ENCODE measurements around the gene TPCN2.

TPCN2 gene

GRCh38 chr11:69097263-69097662 lies 48.5 kb downstream of the TPCN2 start:
- no peak for DNase-seq

- DNase-seq: no peak
These were observed 50.4 kb downstream of the TPCN2 start for GRCh38 chr11:69099180-69099579.

DNA sequence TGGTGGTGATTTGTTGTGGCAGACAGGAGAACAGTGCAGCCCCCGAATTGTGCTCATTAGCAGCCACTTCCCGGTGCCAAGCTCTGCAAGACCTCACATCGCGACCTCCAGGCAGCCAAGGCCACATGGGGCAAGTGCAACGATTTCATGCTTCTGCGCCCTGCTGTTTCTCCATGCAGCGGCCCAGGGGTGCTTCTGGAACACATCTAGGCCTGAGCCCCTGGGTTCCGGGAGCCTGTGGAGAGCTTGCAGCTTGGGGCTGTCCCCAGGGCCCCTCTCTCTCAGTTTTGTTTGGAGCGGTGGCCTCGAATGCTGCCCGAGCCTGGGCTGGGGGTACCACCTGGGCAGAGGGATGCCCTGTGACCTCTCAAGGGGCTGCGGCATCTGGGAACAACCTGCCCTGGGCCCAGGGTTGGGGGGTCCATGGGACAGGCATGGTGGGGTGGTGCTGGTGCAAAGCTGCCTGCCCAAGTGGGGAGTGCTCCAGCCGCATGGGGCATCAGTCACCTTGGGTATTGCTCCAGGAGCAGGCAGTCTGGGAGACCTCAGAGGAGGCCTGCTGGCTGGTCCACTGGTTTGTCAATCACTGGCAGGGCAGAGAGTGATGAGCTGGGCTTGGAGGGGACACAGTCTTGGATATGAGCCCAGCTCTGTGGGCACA lies 51.9 kb downstream of the TPCN2 start:
- DNase-seq: no peak

DNA sequence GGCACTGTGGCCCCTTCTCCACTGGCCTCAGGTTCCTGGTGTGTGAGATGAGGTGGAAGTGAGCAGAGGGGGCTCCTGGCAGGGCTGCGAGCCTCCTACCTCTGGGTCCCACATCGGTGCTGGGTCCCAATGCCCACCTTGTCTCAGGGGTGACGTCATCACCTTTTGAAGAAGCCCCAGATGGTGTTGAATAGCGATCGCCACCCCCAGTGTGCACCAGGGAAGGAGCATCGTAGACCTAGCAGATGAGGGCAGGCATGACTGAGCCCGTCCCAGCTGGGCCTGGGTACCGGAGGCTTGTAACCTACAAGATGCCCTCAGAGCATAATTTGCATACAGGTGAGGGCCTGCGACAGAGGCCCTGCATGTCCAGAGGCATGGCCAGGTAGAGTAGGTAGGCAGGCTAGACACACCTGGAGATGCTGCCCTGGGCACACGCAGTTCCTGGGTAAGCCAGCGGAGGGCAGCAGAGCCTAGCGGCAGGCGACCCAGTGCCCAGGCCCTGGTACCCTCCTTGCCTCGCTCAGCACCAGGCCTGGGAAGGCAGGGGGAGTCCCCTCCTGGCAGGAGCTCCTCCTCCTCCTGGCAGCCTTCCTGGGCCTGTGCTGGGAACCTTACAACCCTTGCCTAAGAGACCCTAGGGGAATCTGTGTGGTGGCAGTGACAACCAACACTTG lies 52.5 kb downstream of the TPCN2 start:
- peak; percentile 87 for DNase-seq

DNA sequence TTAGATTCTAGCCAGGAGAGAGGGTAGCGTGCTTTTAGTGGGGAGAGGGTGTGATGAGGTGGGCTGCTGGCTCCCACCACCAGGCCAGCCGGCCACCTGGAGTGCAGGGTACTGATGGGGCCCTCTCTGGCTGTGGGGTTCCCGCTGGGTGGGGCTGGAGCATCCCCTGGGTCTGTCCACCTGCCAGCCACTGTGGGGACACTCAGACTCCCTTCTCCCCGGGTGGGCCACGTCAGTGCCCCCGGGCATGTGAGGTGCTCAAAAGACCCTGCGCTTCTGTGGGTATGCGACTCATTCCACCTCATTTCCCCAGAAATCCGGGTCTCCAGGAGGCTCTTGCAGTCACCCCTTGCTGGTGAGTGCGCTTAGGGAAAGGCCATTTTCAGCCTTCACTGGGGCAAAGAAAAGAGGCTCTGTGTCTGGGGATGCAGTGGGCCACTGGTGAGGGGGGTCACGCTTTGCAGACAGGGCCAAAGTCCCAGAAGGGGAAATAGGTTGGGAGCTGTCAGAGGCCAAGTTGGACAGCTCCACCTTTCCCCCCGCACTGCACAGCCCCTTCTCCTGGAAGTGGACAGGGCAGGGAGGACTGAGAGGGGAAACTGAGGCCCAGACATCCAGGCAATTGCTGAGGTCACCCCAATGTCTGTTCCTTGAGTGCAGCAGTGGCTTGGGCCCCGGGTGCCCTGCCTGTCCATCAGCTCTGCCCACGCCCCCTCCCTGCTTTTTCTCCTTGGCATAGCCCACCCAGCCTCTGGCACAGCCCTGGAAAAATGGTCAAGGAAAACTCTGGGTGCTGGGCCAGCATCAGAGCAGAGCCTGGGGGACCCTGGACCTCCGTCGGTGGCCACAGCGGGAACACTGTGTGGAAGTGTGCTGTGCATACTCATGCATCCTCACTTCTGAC lies 53.3 kb downstream of the TPCN2 start:
- no peak for DNase-seq

DNA sequence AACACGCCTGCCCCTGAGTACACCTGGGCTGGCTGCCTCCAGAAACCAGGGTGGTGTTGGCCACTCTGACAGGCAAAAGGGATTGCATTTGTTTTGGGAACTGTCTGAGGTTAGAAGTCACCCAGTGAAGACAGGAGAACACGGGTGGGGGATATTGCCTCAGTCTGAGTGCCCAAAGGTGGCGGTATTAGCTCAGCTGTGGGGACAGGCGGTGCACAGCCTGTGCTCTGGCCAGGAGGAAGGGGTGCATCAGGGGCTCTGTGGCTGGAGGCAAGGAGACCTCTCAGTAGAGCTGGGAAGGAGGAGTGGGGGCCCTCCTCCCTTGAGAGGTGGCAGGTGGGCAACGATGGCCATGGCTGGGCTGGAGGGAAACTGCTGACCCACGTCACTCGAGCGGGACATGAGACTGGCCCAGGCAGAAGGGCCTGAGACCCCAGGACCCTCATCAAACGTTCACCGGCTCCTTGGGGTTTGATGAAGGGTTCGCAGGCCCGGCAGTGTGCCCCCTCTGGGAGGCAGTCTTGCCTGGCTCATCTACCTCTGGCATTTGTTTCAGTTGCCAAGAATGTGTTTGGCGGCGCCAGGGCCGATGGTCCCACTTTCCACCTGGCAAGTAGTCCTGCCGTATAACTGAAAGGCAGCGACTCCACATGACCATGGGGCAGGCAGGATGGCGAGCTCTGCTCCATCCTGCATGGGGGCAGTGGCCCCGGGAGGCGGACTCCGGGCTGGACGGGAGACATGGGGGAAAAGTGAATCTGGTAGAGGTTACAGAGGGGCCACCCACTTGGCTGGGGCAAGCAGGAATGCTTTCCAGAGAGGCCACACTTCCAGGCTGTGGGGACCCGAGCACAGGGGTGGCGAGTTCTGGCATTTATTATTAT lies 54.2 kb downstream of the TPCN2 start:
- DNase-seq: peak; percentile 67

- no peak for DNase-seq
These were observed 55.6 kb downstream of the TPCN2 start for GRCh38 chr11:69104212-69104855.

DNA sequence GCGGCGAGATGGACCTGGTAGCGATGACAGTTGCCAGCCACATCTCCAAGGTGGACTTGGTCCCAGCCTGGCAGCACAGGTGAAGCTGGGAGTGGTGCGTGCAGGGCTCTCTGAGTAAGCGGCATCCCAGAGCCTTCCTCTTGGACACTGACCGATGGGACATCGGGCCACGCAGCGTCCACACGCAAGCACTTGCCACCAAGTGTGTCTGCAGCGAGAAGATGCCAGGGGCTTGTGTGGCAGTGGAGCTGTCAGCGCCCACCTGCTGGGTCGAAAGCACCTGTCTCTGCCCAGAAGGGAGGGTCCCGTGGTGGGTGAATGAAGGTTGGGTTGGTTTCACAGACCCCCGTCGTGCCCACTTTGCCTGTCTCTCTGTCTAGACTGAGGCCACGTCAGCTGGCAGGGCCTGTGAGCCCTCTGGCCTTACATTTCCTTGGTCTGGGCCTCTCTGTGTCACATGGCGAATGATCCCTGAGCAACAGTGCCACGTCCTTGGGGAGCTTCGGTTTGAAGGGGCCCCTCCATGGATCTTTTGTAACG lies 56.2 kb downstream of the TPCN2 start:
- no peak for DNase-seq

DNA sequence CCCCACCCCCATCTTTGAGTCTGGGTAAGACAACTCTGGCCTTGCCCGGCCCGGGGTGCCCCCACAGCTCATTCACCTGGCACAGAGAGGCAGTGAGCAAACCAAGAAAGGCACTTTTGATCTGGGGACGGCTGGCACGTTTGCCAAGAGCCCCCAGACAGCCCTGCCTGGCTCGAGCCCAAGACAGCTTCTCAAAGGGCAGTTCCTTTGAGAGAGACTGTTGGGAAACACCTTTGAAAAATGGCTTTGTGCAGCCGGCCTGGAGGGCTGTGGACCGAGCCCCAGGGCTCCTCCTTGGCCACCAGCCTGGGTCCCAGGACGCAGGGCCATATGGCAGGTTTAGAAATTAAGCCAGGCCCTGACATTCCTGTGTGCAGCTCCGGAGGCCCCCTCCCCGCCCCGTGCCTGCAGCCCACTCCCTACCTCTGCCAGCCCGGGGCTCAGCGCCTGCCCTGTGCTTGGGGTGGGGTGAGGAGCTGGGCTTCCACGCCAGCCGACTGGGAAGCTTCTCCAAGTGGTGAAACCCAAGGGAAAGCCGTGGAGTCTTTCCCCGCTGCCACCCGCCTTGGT lies 56.8 kb downstream of the TPCN2 start:
- DNase-seq: no peak

DNA sequence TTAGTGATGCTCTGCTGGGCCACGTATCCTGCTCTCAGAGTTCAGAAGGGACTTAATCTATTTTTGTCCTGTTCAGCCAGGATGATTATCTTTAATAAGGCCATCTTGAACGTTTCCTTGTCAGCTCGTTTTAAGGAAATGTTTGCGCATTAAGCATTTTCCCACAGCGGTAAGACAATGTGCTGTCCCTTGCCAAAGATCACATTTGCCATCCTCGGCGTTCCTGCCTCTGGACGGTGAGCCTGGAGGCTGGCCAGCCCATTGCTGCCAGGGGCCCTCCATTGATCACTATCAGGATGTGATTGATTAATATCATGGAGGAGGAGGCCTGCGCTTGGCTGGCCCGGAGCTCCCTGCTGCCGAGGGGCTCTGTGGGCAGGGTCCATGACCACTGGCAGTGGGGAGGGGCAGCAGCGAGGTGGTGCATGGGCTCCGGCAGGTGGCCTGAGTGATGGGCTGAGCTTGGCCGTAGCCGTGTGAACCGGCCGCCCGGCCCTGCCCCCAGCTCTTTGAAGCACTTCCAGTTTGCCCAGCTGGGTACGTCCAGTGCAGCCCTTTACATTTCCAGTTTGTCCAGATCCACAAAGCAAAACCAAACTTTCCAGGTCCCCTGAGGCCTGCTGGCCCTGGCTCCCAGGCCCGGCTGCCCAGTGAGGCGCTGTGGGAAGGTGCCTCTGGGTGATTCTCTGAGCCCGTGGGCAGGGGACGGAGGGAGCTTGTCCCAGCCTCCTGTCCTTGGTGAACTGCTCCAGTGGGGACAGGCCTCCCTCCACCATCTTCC lies 57.5 kb downstream of the TPCN2 start:
- DNase-seq: no peak

- no peak for DNase-seq
These were observed 58.7 kb downstream of the TPCN2 start for GRCh38 chr11:69107413-69107812.

GRCh38 chr11:69108030-69108429 lies 59.3 kb downstream of the TPCN2 start:
- no peak for DNase-seq

DNA sequence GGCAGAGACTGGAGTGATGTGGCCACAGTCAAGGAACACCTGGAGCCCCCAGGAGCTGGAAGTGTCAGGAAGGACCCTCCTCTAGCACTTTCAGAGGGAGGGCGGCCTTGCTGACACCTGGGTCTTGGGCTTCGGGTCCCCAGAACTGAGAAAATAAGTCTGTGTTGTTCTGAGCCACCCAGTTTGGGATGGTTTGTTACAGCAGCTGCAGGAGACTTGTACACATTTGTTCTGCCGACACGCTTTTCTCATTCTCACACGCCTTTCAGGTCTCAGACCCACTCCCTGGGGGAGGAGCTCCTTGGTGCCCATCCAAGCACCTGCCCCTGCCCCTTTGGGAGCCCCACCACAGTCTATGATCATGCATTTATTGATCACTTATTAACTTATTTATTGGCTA lies 59.8 kb downstream of the TPCN2 start:
- no peak for DNase-seq

DNA sequence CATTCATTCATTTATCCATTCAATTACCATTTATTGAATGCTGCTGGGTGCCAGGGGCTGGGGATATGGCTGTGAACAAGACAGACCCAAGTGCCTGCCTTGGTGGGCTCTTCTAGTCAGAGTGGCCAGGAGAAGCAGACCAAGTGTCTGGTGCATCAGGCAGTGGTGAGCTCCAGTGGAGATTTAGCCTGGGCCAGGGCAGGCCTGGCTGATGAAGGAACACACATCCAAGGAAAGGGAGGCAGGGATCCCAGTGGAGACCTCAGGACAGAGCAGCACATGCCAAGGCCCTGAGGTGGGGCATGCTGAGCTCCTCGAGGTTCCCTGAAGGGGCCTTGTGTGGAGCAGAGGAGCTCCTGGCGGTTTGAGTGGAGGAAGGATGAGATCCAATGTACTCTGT lies 60.4 kb downstream of the TPCN2 start:
- no peak for DNase-seq

GRCh38 chr11:69110451-69110850 lies 61.7 kb downstream of the TPCN2 start:
- no peak for DNase-seq

DNA sequence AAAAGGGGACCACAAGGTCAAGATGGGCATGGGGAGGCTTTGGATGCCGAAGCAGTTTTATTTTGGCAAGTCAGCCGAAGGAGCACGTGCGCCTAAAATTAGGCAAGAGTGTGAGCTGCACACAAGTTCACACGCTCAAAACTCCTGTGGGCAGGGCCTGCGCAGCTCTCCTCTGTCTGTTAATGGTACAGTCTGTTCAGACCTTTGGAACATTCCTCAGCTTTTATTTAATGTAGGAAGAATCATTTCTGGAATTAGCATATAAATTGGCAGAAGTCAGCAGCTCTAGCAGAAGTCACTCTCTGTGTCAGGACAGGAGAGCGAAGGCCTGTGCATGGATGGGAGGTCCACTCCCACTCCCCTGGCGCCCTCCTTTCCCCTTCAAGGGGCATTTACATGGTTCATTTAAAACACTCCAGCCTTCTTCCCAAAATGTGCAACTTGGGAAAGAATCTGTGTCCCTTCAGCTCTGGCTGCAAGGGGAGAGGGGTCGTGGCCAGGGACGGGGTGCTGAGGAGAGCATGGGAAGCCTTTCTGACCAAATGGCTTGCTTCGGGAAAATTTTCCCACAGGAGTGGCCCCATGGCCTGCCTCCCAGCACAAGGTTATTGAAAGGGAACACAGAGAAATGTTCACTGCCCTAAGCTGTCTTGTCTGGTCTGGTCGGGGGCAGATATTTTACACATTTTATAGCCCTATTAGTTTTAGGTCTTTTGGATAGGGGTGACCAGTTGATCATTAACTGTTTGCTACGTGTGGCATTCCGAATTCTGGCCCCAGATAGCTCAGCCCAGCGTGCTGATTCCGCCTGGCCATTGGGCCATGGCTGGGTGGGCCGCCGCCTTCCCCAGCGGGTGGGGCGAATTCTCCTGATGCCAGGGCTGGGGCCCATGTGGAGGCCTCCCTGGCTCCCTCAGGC lies 63.2 kb downstream of the TPCN2 start:
- no peak for DNase-seq

DNA sequence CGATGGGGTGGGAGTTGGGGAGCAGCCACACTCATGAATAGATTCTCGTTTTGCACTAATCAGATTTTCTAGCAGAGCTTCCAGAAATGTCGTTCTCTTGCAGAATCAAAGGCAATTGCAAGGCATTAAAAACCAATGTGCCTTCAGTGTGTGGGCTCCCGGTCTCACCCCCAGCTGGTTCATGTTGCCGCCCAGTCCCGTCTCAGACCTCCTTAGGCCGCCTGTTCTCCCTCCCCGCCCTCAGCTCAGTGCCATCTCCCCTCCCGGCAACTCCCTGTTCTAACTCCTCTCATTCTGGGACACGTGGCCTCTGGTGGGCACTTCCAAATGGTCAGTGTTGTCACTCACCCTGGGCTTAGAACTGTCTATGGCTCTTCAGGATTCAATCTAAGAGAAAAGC lies 64.5 kb downstream of the TPCN2 start:
- DNase-seq: no peak

GRCh38 chr11:69113646-69114340 lies 65.1 kb downstream of the TPCN2 start:
- DNase-seq: no peak

- no peak for DNase-seq
These were observed 65.6 kb downstream of the TPCN2 start for GRCh38 chr11:69114362-69114761.

All from eye (tissue), 1 donor.